IPS-15b (cell line): ENCODE data around the gene CIART.
A peak's percentile ranks its signal among the peaks of the same experiment; 100 is the strongest.
"Not testable (repeated sequence)": the region's sequence is repeated elsewhere in the genome, so short reads cannot be mapped to it uniquely, and the experiment has no call there.

Source experiments
- H3K27me3 ChIP-seq: one replicate; pipeline ENCODE4 v1.6.1; 2013; ENCODE audit warnings: low read length; ENCODE audit not compliant: control insufficient read depth, insufficient read depth
- H3K36me3 ChIP-seq: one replicate; pipeline ENCODE4 v1.6.1; 2013; ENCODE audit warnings: low read length; ENCODE audit not compliant: control insufficient read depth, insufficient read depth
- H3K4me1 ChIP-seq: one replicate; pipeline ENCODE4 v1.6.1; 2013; ENCODE audit warnings: mild to moderate bottlenecking, low read length; ENCODE audit not compliant: control insufficient read depth, insufficient read depth
- H3K4me3 ChIP-seq: one replicate; pipeline ENCODE4 v1.5.1; 2013; ENCODE audit warnings: low read depth, low read length
- H3K9ac ChIP-seq: one replicate; pipeline ENCODE4 v1.6.1; 2013; ENCODE audit warnings: low read depth, mild to moderate bottlenecking, low read length
- H3K9me3 ChIP-seq: one replicate; pipeline ENCODE4 v1.6.1; 2013; ENCODE audit warnings: mild to moderate bottlenecking, low read length; ENCODE audit not compliant: control insufficient read depth, insufficient read depth

CIART gene

DNA sequence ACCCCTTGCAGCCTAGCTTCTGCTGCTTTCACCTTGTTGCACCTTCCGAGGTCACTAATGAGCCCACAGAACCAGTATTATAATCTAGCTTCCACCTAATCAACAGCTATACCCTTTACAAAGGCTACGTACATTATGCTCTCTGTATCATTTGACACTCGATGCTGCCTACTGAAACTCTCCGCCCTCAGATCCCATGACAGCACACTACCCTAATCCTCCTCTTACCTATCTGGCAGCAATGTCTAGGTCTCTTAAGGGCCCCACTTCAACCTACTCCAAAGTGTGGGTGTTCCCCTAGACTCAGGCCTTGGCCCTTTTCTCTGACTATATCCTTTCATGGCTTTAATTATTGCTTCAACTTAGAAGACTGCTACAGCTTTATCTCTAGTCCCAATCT lies 6.5 kb downstream of the CIART start:
- Histone ChIP-seq H3K9me3 (no peaks in the 10 kb centered on the region), H3K27me3 (no peaks in the 10 kb centered on the region), H3K4me3 (no peak overlapping the region), H3K36me3 (peaks cover 10% of the 10 kb centered on the region), H3K9ac (no peak overlapping the region), H3K4me1 (no peaks in the 10 kb centered on the region)

DNA sequence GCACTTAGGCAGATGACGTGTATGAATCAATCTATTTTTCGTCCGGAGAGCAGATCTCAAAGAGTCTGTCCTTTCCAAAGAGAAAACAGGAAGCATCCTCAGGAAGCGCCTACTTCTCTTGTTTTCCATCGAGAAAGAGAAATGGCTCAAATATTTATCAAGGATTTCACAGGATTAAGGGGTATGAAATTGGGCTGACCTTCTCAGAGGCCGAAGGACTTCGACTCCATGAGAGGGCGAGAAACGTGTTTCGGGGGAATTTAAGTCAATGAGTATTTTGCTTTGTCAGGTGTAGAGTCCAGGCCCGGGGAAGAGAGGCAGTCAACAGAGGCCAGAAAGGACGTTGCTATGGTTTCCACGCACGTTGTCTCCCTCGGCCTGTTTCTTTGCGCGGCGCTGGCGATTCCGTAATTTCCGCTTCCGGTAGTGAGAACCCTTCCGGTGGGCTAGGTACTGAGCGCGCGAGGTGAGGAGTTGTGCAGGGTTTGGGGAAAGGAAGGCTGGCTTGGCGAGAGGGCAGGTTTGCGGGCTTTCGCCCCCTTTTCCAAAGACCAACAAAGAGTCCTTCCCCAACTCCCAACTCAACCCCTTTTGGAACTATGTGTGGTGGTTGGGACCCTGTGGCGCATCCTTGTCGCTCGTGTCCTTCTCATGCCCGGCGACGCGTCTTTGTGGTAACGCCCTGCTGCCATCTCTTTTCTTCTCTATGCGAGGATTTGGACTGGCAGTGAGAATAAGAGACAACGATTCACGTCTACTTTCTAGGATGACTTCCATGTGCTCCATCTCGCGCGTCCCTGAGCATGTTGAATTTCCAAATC lies 11.3 kb downstream of the CIART start, which contains the start of gene MRPS21:
MRPS21 (plus strand) TSS at position 429 of the 821 bp plus-strand sequence. CDS start 506 bp downstream, outside the sequence.
- H3K4me1 ChIP-seq, result peaks cover 2% of the 10 kb centered on the region
- peaks cover 18% of the 10 kb centered on the region for H3K36me3 ChIP-seq
- H3K27me3 ChIP-seq, result no peaks in the 10 kb centered on the region
- peak within 1 kb of the TSS; percentile 80 for H3K9ac ChIP-seq
- peak within 1 kb of the TSS; percentile 93 for H3K4me3 ChIP-seq
- H3K9me3 ChIP-seq, result no peaks in the 10 kb centered on the region

GRCh38 chr1:150295476-150295875 lies 13.1 kb downstream of the CIART start:
- Histone ChIP-seq H3K36me3 (peaks cover 18% of the 10 kb centered on the region), H3K4me1 (peaks cover 2% of the 10 kb centered on the region), H3K9me3 (no peaks in the 10 kb centered on the region), H3K27me3 (no peaks in the 10 kb centered on the region), H3K9ac (no peak overlapping the region), H3K4me3 (no peak overlapping the region)

DNA sequence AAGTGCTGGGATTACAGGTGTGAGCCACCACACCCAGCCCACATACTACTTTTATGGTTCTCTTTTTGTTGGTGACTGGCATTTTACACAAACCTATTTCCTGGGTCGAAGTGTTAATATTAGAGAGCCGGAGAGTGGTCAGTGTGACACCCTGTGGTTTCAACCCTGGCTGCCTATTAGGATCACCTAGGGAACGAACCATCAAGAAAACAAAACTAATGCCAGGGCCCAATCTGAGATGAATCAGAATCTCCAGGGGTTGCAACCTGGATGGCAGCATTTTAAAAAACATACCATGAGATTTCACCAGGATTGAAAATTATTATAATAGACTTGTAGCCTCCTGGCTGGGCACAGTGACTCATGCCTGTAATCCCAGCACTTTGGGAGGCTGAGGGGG lies 17.4 kb downstream of the CIART start:
- Histone ChIP-seq H3K4me1 (peaks cover 13% of the 10 kb centered on the region), H3K27me3 (no peaks in the 10 kb centered on the region), H3K36me3 (peaks cover 23% of the 10 kb centered on the region), H3K9ac (no peak overlapping the region), H3K9me3 (no peaks in the 10 kb centered on the region), H3K4me3 (no peak overlapping the region)

DNA sequence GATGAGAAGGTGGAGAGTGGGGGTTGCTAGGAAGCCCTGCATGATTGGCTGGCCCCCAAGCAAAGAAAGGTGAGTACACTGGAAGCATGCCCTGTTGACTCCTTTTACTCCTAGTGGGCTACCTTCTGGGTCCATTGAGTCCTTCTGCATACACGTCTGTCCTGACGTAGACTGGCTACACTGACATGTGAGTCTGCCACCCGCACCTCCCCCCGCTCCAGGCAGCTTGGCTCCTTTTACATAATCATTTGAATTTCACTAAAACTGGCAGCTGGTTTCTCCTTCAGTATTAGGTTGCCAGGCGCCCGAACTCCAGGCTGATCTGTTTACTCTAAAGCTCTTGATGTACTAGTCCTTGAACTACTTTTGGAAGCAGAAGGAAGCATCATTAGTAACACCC lies 20.0 kb downstream of the CIART start:
- Histone ChIP-seq H3K4me1 (peaks cover 11% of the 10 kb centered on the region), H3K4me3 (peak overlapping the region; percentile 22), H3K9me3 (no peaks in the 10 kb centered on the region), H3K36me3 (peaks cover 12% of the 10 kb centered on the region), H3K27me3 (no peaks in the 10 kb centered on the region), H3K9ac (no peak overlapping the region)

- no peaks in the 10 kb centered on the region for H3K9me3 ChIP-seq
- H3K4me1 ChIP-seq, result peaks cover 11% of the 10 kb centered on the region
- peaks cover 14% of the 10 kb centered on the region for H3K36me3 ChIP-seq
- no peaks in the 10 kb centered on the region for H3K27me3 ChIP-seq
- H3K9ac ChIP-seq, result no peak overlapping the region
- peak overlapping the region; percentile 22 for H3K4me3 ChIP-seq
Observed at GRCh38 chr1:150302902-150303301, 20.5 kb downstream of the CIART start.

GRCh38 chr1:150308585-150308984 lies 26.2 kb downstream of the CIART start:
- H3K4me1 ChIP-seq, H3K4me3 ChIP-seq, H3K9ac ChIP-seq, H3K27me3 ChIP-seq, H3K9me3 ChIP-seq: not testable (repeated sequence)
- peaks cover 12% of the 10 kb centered on the region for H3K36me3 ChIP-seq

GRCh38 chr1:150309758-150310508 lies 27.6 kb downstream of the CIART start:
- Histone ChIP-seq H3K4me3 (no peak overlapping the region), H3K4me1 (no peaks in the 10 kb centered on the region), H3K9ac (no peak overlapping the region), H3K36me3 (peaks cover 12% of the 10 kb centered on the region), H3K9me3 (no peaks in the 10 kb centered on the region), H3K27me3 (no peaks in the 10 kb centered on the region)

GRCh38 chr1:150311762-150312161 lies 29.4 kb downstream of the CIART start:
- Histone ChIP-seq H3K9ac (no peak overlapping the region), H3K27me3 (no peaks in the 10 kb centered on the region)

DNA sequence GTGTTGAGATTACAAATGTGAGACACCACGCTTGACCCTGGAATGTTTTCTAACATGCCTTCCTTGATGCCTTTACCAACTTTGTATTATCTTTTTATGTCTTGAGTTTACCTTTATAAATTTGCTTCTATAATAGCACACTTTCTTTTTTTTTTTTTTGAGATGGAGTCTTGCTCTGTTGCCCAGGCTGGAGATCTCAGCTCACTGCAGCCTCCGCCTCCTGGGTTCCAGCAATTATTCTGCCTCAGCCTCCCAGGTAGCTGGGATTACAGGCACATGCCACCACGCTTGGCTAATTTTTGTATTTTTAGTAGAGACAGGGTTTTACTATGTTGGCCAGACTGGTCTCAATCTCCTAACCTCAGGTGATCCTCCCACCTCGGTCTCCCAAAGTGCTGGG lies 32.3 kb downstream of the CIART start:
- H3K27me3 ChIP-seq, H3K9me3 ChIP-seq, H3K9ac ChIP-seq, H3K4me1 ChIP-seq, H3K36me3 ChIP-seq, H3K4me3 ChIP-seq: not testable (repeated sequence)

More at GRCh38 chr1:150311762-150312161, 29.4 kb downstream of the CIART start:
- peaks cover 12% of the 10 kb centered on the region for H3K36me3 ChIP-seq
- H3K4me3 ChIP-seq, result no peak overlapping the region
- no peaks in the 10 kb centered on the region for H3K4me1 ChIP-seq
- H3K9me3 ChIP-seq, result no peaks in the 10 kb centered on the region

DNA sequence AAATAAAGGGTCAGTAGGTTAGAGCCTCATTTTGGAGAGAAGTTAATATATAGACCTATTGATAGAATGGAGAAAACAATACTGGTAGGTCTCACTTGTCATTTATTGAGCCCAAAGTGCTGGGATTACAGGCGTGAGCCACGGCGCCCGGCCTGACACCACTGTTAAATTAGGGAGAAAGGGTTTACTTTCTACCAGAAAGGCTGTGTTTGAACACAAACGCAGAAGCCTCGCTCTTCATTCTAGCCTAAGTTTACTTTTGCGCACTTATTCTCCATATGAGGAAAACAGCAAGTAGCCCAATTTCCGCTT lies 38.3 kb downstream of the CIART start:
- Histone ChIP-seq H3K4me3 (peak overlapping the region; percentile 35), H3K4me1 (no peaks in the 10 kb centered on the region), H3K9ac (no peak overlapping the region), H3K27me3 (no peaks in the 10 kb centered on the region), H3K36me3 (peaks cover 6% of the 10 kb centered on the region), H3K9me3 (no peaks in the 10 kb centered on the region)

GRCh38 chr1:150321826-150322166 lies 39.4 kb downstream of the CIART start:
- H3K9me3 ChIP-seq, result no peaks in the 10 kb centered on the region
- H3K27me3 ChIP-seq, result no peaks in the 10 kb centered on the region
- peak overlapping the region; percentile 84 for H3K9ac ChIP-seq
- H3K4me3 ChIP-seq, result peak overlapping the region; percentile 57
- peaks cover 17% of the 10 kb centered on the region for H3K36me3 ChIP-seq
- H3K4me1 ChIP-seq, result no peaks in the 10 kb centered on the region
